HG02884 (cell line): ENCODE data around the gene C17orf107.
A peak's percentile ranks its signal among the peaks of the same experiment; 100 is the strongest.

Experiments used
- ATAC-seq: cut with Tn5 transposase; IDR thresholded peaks from one replicate; pipeline ENCODE4 v1.9.1; 2021; ENCODE audit warnings: mild to moderate bottlenecking, moderate library complexity; ENCODE audit not compliant: unreplicated experiment

C17orf107 gene

DNA sequence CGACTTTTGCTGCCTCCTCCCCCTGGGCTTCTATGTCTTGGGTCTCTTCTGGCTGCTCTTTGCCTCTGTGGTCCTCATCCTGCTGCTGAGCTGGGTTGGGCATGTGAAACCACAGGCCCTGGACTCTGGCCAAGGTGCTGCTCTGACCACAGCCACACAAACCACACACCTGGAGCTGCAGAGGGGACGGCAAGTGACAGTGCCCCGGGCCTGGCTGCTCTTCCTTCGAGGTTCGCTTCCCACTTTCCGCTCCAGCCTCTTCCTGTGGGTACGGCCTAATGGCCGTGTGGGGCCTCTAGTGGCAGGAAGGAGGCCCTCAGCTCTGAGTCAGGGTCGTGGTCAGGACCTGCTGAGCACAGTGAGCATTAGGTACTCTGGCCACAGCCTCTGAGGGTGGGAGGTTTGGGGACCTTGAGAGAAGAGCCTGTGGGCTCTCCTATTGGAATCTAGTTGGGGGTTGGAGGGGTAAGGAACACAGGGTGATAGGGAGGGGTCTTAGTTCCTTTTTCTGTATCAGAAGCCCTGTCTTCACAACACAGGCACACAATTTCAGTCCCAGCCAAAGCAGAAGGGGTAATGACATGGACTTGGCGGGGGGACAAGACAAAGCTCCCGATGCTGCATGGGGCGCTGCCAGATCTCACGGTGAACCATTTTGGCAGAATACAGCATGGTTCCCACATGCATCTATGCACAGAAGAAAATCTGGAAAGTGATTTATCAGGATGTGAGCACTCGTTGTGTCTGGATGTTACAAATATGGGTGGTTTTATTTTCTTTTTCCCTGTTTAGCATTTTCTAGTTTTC, 35.0 kb downstream of the C17orf107 start:
- no peak for ATAC-seq

DNA sequence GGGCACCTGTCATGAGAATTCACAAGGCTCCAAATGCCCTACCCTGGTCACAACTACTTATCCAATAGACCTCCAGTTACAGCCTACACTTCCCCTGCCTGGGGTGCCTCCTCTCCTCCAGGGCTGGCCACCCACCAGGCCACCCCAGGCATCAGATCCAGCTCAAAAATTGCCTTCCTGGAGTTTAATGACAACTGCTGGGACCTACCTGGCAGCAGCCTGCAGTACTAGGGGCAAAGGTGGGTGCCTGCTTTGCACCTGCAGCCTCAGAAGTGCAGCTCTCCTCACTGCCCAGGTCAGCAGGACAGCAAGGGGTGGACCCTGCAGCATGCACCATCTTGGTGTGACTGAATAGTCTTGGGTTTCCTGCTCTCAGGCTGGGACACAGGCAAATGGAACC, 36.3 kb downstream of the C17orf107 start:
- ATAC-seq, result no peak

DNA sequence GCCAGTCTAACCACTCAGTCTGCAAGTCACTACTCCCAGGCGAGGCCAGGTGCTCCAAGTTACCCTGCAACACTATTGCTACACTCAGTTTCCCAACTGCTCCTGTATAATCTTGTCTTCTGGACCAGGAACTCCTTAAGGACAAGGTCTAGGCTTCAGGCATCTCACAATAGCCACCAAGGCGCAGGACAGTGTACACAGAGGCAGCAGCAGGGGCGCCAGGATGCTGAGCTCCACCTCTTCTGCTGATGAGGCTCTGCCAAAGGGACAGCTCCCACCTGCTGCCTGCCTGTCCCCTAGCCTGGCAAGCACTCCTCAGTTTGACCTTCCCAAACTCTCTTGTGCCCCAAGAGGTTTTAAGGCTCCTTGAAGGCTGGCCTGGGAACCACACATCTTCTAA, 37.1 kb downstream of the C17orf107 start:
- no peak for ATAC-seq

DNA sequence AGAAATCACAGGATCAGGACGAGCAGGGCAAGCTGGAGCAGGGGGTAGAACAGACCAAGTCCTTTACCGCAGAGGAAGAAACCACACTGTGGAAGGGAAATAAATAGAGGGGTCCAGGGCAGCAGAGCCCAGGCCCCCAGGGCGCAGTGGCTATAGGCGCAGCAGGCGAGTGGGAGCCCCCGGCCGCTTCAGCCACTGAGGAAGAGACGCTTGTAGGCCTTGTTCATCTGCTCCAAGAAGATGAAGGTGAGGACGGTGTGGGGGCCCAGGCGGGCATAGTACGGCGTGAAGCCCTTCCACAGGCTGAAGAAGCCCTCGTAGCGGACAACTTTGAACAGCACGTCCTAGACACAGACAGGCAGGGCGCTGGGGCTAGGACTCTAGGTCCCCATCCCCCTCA, 38.2 kb downstream of the C17orf107 start:
- no peak for ATAC-seq

DNA sequence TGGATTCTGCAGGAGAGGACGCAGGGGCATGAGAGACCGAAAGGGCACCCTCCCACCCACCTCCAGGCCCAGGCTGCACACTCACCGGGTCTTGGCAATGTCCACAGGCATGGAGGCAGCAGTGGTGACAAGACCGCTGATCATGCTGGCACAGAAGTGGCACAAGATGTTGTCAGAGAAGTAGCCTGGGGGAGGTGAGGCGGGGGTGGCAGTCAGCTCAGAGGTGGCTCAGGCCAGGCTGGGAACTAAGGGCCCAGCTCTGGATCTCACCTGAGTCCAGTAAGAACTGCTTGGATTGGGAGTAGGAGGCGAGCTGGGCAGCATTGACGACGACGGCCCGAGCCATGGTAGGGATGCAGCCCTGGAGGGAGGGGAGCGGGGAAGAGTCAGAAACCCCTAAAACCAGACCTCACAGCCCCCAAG, 38.7 kb downstream of the C17orf107 start:
- no peak for ATAC-seq

DNA sequence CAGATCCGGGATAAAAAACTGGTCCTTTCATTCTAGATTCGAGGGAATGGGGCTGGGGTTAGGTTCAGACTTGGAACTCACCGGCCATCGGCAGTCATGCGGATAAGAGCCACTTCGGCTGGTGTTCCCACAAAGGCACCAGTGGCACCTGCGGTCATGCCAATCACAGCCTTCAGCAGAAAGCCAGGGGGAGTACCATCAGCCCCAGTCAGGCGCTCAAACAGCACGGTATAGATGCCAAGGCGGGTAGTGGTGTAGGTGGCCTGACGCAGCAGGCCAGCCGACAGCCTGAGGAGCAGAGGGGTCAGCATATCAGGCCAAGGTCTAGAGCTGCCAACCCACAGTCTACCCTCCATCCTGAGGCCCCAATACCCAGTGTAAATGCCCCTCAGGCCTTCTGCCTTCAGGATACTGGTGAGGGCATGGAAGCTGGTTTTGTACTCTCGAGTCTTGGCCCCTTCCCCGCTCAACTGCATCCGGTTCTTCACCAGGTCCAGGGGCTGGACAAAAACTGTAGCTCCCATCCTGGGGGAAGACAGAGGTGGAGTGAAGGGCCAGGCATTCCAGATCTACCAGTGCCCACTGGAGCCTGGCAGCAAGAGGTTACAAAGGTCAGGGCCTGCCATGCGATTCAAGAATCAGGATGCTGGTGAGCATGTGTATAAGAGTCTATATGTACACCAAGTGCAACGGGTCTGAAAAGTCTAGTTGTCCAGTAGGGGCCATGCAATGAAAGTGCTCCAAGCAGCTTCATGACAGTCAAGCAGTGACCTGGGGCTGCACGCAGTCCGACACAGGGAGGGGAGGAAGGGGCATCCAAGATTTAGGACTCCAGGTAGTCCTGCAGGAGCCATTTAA, 39.6 kb downstream of the C17orf107 start:
- ATAC-seq, result no peak

DNA sequence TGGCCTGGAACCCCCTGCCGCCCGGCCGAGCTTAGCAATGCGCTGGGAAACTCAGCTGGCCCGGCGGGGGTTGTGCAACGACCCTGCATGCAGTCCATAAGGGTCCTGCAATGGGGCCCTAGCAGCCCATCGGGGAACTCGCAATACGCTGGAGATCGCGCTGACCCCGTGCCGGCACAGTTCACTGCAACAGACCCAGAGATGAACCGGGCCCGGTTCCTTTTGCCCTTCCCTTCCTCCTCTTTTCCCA, 40.1 kb downstream of the C17orf107 start:
- peak; percentile 13 for ATAC-seq

DNA sequence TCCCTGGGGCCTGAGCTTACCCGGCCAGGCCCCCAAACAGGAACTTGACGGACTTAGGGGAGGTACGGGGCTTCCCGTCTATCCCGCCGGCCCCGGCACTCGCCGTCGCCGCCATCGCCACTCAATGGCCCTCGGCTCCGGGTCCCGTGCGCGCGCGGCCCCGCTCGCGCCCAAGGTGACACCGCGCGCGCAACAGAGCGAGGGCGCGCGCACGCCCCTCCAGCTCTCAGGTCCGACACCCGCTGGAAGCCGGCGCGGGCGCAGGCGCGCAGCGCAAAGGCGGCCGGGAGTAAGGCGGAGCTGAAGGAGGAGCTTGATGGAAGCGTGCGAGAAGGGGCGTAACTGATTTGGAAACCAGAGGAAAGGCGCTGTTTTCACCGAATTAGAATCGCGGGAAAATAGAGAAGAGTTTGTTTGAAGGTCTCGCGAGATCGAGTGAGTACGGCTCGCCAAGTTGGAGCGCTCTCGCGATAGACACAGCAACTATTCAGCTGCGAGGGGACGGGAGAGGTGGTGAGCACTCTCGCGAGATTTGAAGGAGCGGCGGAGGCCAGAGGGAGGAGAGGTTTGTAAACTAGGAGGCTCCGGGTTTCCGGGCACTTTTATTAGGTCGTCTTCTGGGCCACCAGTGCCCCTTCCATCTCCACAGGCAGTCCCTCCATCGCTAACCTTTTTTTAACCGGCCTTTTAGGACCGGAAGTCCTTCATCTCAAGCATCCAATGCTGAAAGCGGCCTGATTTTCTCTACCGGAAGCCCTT, 40.6 kb downstream of the C17orf107 start, which contains the start of the genes RNF167 and SLC25A11:
TSS of gene RNF167 (plus strand) at position 473 of the 759 bp plus-strand sequence. CDS start 642 bp downstream, outside the sequence.
TSS of gene SLC25A11 (minus strand) at position 251 of the 759 bp plus-strand sequence. CDS start at position 115, 136 bp downstream.
- ATAC-seq, result peak; percentile 76

DNA sequence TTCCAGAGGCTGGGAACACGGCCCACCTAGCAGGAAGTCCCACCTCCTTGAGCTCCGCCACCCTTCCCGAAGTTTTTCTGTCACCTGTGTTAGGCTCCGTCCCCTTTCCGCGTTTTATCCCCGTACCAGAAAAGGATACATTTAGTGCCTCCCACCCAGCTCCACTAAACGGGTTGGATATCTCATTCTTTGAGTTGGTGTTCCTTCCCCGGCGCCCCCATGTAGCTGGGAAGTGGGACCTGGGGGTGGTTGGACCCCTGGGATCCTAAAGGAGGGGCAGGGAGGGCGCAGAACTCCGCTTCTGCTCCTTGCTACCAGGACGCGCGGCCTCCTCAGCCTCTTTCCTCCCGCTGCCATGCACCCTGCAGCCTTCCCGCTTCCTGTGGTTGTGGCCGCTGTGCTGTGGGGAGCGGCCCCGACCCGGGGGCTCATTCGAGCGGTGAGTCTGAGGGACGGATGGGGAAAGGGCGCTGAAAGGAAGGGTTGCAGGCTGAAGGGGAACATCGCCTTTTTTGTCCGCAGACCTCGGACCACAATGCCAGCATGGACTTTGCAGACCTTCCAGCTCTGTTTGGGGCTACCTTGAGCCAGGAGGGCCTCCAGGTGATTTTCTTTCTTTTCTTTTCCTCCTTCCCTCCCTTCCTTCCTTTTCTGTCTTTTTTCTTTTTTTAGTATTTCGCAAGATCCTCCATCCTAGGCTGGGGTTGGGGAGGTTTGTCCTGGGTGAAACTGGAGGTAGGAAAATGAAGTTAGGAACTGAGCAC, 41.4 kb downstream of the C17orf107 start:
- no peak for ATAC-seq

DNA sequence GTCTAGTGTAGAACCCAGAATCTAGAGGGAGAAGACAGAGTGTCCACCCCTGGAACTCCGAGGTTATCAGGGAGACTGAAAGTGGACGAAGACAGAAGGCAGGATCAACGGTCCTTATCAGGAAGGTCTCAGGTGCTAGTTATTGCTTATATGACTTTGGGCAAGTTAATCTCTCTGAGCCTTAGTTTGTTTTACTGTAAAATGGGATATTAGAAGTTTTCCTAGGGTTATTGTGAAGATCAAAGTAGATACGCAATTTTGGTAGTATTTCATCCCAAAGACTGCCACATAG, 41.9 kb downstream of the C17orf107 start:
- ATAC-seq, result no peak

DNA sequence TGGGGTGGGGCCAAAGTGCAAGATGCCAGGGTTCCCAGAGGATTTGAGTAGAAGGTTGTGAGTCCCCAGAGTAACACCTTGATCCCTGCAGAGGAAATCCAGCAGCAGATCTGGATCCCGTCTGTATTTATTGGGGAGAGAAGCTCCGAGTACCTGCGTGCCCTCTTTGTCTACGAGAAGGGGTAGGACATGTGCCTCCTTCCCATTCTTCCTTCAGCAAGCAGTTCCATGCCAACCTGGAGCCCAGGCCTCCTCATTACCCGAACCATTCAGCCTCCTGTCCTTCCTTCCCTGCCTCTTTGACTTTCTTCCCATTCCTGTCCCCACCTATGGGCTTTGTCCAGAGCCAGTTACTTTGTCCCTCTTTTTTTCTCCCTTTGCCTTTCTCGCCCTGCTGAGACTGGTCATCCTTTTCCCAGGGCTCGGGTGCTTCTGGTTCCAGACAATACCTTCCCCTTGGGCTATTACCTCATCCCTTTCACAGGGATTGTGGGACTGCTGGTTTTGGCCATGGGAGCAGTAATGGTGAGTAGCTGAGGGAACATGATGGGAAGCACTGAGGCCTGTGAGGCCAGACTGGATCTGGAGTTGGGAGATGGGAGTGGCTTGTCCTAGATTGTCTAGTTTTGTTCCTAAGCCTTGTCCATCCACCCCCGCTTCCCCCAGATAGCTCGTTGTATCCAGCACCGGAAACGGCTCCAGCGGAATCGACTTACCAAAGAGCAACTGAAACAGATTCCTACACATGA, 43.6 kb downstream of the C17orf107 start:
- no peak for ATAC-seq

DNA sequence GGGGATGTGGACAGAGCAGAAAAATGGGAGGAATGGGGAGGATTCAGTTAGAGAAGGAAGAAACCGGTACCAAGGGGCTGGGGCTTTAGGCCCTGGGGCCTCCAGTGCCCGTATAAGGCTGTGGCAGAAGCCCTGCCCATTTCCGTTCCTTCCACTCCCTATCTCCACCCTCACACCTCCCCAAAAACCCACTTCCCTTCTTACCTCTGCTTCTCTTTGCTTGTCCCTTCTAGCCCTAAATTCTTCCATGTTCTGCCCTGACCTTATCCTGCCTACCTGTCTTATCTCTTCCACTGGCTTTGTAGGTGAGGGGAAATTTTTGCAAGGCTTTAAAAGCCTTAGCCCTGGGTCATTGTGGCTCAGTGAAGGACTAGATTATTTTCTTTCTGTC, 44.8 kb downstream of the C17orf107 start:
- no peak for ATAC-seq

DNA sequence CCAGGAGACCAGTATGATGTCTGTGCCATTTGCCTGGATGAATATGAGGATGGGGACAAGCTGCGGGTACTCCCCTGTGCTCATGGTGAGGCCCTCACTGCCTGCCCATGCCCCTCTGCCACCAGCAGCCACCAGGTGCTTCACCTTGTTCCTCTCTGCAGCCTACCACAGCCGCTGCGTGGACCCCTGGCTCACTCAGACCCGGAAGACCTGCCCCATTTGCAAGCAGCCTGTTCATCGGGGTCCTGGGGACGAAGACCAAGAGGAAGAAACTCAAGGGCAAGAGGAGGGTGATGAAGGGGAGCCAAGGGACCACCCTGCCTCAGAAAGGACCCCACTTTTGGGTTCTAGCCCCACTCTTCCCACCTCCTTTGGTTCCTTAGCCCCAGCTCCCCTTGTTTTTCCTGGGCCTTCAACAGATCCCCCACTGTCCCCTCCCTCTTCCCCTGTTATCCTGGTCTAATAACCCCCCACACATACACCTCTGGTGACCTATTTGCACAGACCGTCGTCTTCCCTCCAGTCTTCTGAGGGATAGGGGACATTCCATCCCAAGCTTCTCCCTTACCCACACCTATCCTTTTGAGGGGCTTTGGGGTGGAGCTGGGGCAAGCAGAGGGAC, 45.3 kb downstream of the C17orf107 start:
- ATAC-seq, result no peak

DNA sequence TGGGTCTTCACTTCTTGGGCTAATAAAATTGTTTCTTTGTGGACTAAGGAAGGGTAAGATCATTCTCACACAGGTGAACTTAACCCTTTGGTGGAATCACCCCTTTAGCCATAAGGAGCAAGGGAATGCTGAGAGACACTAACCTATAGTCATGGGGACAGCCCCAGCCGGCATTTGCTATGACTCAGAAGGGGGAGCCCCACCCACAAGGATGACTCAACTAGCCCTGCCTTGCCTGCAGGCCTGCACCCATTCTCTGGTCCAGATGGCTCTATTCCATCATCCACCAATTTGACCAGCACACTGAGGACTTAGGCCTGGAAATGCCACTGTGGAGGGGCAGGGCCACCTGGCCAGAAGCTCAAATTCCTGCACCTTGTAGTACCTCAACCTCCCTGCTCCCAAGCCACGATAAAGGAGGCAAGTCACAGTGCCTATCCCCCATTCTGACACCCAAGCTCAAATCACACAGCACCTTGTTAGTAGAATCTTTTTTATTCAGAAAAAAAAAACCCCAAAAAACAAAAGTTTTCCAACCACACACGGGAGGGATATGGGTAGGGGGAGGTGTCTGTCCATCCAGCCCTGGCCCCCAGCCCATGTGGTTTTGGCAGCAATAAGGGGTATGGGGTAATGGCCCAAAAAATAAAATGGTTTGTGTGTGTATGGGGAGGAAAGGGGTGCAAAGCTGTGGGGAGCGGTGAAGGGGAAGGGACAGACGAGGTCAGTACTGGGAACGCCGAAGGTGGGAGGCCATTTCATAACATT, 46.0 kb downstream of the C17orf107 start:
- ATAC-seq, result no peak

DNA sequence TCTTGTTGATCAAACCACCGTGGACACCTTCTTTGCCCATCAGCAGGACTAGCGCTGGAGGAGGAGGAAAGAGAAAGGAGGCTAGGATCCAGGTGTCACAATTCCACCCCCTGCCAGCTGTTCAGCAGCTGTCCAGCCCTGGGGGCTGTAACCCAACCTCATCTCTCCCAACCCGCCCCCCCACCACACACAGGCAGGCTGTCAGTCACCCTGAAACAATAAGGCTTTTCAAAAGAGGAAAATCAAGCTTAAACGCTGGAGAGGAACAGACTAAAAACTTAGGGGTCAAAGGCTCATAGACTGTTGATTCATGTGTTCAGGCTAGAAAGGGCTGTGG, 46.6 kb downstream of the C17orf107 start:
- ATAC-seq, result no peak

DNA sequence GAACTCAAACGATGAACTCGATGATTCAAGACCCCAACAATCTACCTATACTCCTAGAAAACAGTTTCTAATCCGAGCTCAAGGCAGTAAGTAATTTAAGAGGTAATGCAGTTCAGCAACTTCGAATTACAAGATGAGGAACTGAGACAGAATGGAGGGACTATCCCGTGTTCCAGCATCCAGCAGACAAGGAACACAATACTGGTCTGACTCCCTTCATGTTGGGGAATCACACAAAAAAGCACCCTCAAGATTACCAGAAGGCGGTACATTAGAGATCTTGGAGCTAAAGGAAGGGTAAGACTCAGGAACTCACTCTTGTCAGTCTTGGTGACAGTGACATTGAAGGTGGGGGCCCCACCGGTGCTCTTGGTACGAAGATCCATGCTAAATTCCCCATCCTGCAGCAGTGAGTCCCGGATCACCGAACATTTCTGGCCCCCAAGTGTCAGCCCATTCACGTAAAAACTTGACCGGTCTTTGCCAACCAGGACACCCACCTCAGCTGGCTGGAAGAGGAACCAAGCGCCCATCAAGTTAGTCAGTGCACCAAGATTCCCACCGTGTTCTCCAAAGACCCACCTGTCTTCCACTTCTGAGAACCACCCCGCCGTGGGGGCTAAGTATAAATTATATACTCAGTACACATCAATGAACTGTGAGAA, 47.1 kb downstream of the C17orf107 start:
- no peak for ATAC-seq

DNA sequence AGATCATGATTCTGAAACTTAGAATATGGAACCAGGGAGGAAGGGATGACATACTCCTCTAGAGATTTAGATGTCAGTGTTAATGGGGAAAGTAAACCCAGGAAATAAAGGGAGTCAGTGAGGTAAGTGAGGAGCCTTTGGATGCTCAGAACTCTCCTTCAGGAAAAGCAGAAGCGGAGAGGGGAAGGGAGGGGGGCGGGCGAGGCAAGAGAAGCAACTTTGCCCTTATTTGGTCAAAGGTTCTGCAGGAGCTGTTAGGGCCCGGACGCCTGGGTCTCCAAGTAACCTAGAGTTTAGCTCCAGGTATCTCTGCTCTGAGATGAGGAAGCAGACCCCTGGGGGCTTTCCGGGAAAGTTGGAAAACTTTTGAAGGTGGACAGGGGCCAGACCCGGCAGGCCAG, 47.7 kb downstream of the C17orf107 start:
- no peak for ATAC-seq

DNA sequence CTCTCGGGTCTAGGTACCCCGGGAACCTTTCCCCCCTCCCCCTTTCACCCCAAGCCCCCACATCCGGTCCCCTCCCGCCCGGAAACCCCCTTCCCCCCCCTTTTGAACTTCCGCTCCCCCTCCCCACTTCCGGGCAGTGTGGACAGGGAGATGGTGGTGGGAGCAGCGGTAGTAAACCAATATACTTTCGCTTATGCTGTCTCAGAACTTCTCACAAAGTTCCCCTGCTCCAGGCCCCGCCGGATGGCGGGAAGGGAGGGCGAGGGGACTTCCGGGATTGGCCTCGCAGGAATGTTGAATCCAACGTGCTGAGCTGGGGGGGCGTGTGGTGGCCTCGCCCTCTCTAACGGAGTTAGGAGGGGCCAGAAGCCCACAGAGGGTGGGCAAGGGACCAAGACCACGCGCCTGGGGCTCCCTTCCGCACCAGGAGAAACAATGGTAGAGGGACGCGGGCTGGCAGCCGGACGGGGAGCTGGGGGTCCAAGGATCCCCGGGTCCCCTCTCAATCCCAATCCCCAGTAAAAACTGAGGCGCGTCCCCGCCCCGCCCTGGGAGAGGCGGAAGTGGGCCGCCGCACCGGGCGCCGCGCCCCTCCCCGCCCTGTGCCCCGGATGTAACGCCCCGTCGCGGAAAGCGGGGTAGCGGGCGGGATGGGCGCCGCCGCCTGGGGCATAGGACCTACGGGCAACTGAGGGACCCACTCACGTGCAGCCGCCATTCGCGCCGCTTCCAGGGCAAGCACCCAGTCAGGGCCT, 48.3 kb downstream of the C17orf107 start:
- ATAC-seq, result no peak
